ENCODE results near the gene GSS. TPM values are rescaled to one million over a fixed set of nuclear protein-coding genes. Genes with fewer than 3 reads are reported as not detected.

The GSS gene
- total and polyA plus RNA-seq, 2 of the 8 experiments (the other 6 are each of a cell fraction or from before 2014, with no cell fraction given) = 34.6 to 43.2 TPM

- TF ChIP-seq CHD7 (IDR thresholded peaks at IDR 0.05; ENCODE audit: insufficient replicate concordance, low read length) (no peak), HDAC2 (IDR thresholded peaks at IDR 0.05; ENCODE audit: borderline replicate concordance in 1 of 2, low read depth in 2 of 2, low read length in 2 of 2) (no peak), TAF7 (optimal IDR thresholded peaks at IDR 0.05; ENCODE audit: borderline replicate concordance, low read depth, low read length) (peak; percentile 91), SUZ12 (IDR thresholded peaks at IDR 0.05; ENCODE audit: low read length) (no peak), ASH2L (IDR thresholded peaks at IDR 0.05; ENCODE audit: low read length) (peak; percentile 94), POU5F1 (IDR thresholded peaks at IDR 0.05; ENCODE audit: low read depth, low read length) (no peak), SRF (IDR thresholded peaks at IDR 0.05; ENCODE audit: low read depth, low read length) (no peak), CBX8 (IDR thresholded peaks at IDR 0.05; ENCODE audit: borderline replicate concordance, low read depth, low read length) (no peak), KDM1A (IDR thresholded peaks at IDR 0.05; ENCODE audit: borderline replicate concordance, low read length) (no peak)
Measured at GRCh38 chr20:34955231-34956040, at the start of gene GSS, which contains the start of gene MYH7B (continued).

Measured in H1 (cell line).